Fibroblast of lung (primary cell): ENCODE results near the gene TASOR2.

Experiments used
- CTCF ChIP-seq, 2 donors: IDR thresholded peaks in 1 of 2; conservative IDR thresholded peaks in 1 of 2; 1 replicate in 1 of 2; 2 replicates in 1 of 2; pipeline ENCODE4 v1.5.1; 2011 to 2012; ENCODE audit warnings: low read length in 2 of 2, control low read depth in 1 of 2, inconsistent platforms in 1 of 2, low read depth in 1 of 2, mild to moderate bottlenecking in 1 of 2
- EZH2 ChIP-seq: IDR thresholded peaks from 2 replicates; pipeline ENCODE4 v1.5.1; 2012; ENCODE audit warnings: low read length, control low read depth, mild to moderate bottlenecking; ENCODE audit errors: missing control alignments

GRCh38 chr10:5656737-5657579 is 27.7 kb upstream of the TASOR2 start:
- TF ChIP-seq CTCF (conservative IDR thresholded peaks at IDR 0.05 in 1 of 2, IDR thresholded peaks at IDR 0.05 in 1 of 2; ENCODE audit: low read depth in 1 of 2, low read length in 2 of 2) (no peak), EZH2 (no peak)
